ENCODE measurements around the gene GOLT1A.
A peak's percentile ranks its signal among the peaks of the same experiment; 100 is the strongest.

Gene GOLT1A

GRCh38 chr1:204213668-204214662, at the start of gene GOLT1A:
Gene GOLT1A (minus strand): TSS chr1:204213988. CDS start chr1:204213906, 82 bp downstream.
- peak; percentile 73 for DNase-seq

GRCh38 chr1:204263254-204263910, 49.6 kb upstream of the GOLT1A start:
- DNase-seq: no peak

GRCh38 chr1:204262506-204263253, 48.9 kb upstream of the GOLT1A start:
- DNase-seq: no peak

- no peak for DNase-seq
Observed at GRCh38 chr1:204261746-204262505, 48.1 kb upstream of the GOLT1A start.

GRCh38 chr1:204261266-204261665, 47.5 kb upstream of the GOLT1A start:
- no peak for DNase-seq

- DNase-seq: no peak
Observed at GRCh38 chr1:204260601-204261197, 46.9 kb upstream of the GOLT1A start.

GRCh38 chr1:204259782-204260181, 46.0 kb upstream of the GOLT1A start:
- no peak for DNase-seq

GRCh38 chr1:204259196-204259595, 45.4 kb upstream of the GOLT1A start:
- no peak for DNase-seq

- peak; percentile 38 for DNase-seq
Observed at GRCh38 chr1:204258213-204259115, 44.7 kb upstream of the GOLT1A start.

GRCh38 chr1:204257446-204257845, 43.7 kb upstream of the GOLT1A start:
- DNase-seq: no peak

- no peak for DNase-seq
Observed at GRCh38 chr1:204256531-204256930, 42.7 kb upstream of the GOLT1A start.

GRCh38 chr1:204255966-204256365, 42.2 kb upstream of the GOLT1A start:
- DNase-seq: no peak

- no peak for DNase-seq
Observed at GRCh38 chr1:204255225-204255624, 41.4 kb upstream of the GOLT1A start.

- DNase-seq: no peak
Observed at GRCh38 chr1:204254031-204254661, 40.4 kb upstream of the GOLT1A start.

- DNase-seq: no peak
Observed at GRCh38 chr1:204251926-204252689, 38.3 kb upstream of the GOLT1A start.

GRCh38 chr1:204251286-204251685, 37.5 kb upstream of the GOLT1A start:
- DNase-seq: no peak

GRCh38 chr1:204250428-204251030, 36.7 kb upstream of the GOLT1A start:
- DNase-seq: no peak

- no peak for DNase-seq
Observed at GRCh38 chr1:204249736-204250427, 36.1 kb upstream of the GOLT1A start.

All from right hindlimb (tissue), 1 donor.